PC-9 (cell line): ENCODE data around the gene FIGN.

Source experiments
- CTCF ChIP-seq: fragments of 200-600 bp; sonication (generic); conservative IDR thresholded peaks from 2 replicates; pipeline ENCODE4 v1.6.1; 2017; ENCODE audit warnings: mixed run types, antibody characterized with exemption, mild to moderate bottlenecking, moderate library complexity
- EZH2 ChIP-seq: fragments of 200-600 bp; sonication (generic); IDR thresholded peaks from 2 replicates; pipeline ENCODE4 v1.8.0; 2017; ENCODE audit warnings: antibody characterized with exemption, low read depth

- TF ChIP-seq CTCF: no peak
- no peak for TF ChIP-seq EZH2
These were observed 1.3 kb upstream of the FIGN start for GRCh38 chr2:163737190-163737439.
